Peyer's patch (tissue), 4 donors: ENCODE measurements around the gene CTSL. TPM values are rescaled to one million over a fixed set of nuclear protein-coding genes. Genes with fewer than 3 reads are reported as not detected.

Experiments
- DNase-seq, 3 donors: peaks; one replicate each; pipeline ENCODE4 v3.0.0-alpha.2; 2017 to 2019
- H3K27ac ChIP-seq, 4 donors: fragments of 200-600 bp; sonication (generic); one replicate each; pipeline ENCODE4 v1.5.1; 2016 to 2019
- H3K27me3 ChIP-seq, 2 donors: fragments of 200-600 bp; sonication (generic); one replicate each; pipeline ENCODE4 v1.5.1; 2019
- H3K36me3 ChIP-seq, 3 donors: fragments of 200-600 bp; sonication (generic); one replicate each; pipeline ENCODE4 v1.5.1; 2016 to 2019
- H3K4me1 ChIP-seq, 4 donors: fragments of 200-600 bp; sonication (generic); one replicate each; pipeline ENCODE4 v1.5.1; 2016 to 2019
- H3K4me3 ChIP-seq, 4 donors: fragments of 200-600 bp; sonication (generic); 1 replicate in 3 of 4; 2 replicates in 1 of 4; pipeline ENCODE4 v1.5.1; 2016 to 2019; ENCODE audit warnings: mild to moderate bottlenecking in 1 of 4
- H3K9me3 ChIP-seq, 4 donors: fragments of 200-600 bp; sonication (generic); one replicate each; pipeline ENCODE4 v1.5.1; 2016 to 2019; ENCODE audit warnings: mild to moderate bottlenecking in 1 of 4
- POLR2A ChIP-seq, 2 donors: fragments of 450-650 bp; IDR thresholded peaks; one replicate each; pipeline ENCODE4 v1.5.1; 2017; ENCODE audit warnings: antibody characterized with exemption in 2 of 2, mild to moderate bottlenecking in 2 of 2, moderate library complexity in 2 of 2
- total RNA-seq, 4 donors: library from RNA; depleted of rRNA; stranded (reverse); fragments of >200 nt; gene quantifications; one replicate each; pipeline ENCODE4 v1.1.0, GENCODE V29; 2016
- TF ChIP-seq, protein P1 (sequence below), 6 experiments: fragments of 450-650 bp in 4 of 6; fragments of 200-600 bp in 2 of 6; sonication (generic) in 1 of 6; IDR thresholded peaks; one replicate each; pipeline ENCODE4 v1.5.1; 2017 to 2019; ENCODE audit warnings: antibody characterized with exemption in 6 of 6, mild to moderate bottlenecking in 3 of 6, moderate library complexity in 1 of 6

CTSL gene
- total RNA-seq, 4 donors from 2014 or later: 14.3 to 23.5 (median 19.6) TPM

- Histone ChIP-seq H3K27ac (no peak overlapping the region), H3K4me3 (no peak overlapping the region), H3K27me3 (no peaks in the 10 kb centered on the region), H3K4me1 (no peaks in the 10 kb centered on the region), H3K36me3 (no peaks in the 10 kb centered on the region), H3K9me3 (no peaks in the 10 kb centered on the region)
- DNase-seq: no peak
- TF ChIP-seq, protein P1, sequence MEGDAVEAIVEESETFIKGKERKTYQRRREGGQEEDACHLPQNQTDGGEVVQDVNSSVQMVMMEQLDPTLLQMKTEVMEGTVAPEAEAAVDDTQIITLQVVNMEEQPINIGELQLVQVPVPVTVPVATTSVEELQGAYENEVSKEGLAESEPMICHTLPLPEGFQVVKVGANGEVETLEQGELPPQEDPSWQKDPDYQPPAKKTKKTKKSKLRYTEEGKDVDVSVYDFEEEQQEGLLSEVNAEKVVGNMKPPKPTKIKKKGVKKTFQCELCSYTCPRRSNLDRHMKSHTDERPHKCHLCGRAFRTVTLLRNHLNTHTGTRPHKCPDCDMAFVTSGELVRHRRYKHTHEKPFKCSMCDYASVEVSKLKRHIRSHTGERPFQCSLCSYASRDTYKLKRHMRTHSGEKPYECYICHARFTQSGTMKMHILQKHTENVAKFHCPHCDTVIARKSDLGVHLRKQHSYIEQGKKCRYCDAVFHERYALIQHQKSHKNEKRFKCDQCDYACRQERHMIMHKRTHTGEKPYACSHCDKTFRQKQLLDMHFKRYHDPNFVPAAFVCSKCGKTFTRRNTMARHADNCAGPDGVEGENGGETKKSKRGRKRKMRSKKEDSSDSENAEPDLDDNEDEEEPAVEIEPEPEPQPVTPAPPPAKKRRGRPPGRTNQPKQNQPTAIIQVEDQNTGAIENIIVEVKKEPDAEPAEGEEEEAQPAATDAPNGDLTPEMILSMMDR (IDR thresholded peaks at IDR 0.05): no peak
Observed at GRCh38 chr9:87718231-87718630, 7.7 kb upstream of the CTSL start.

DNA sequence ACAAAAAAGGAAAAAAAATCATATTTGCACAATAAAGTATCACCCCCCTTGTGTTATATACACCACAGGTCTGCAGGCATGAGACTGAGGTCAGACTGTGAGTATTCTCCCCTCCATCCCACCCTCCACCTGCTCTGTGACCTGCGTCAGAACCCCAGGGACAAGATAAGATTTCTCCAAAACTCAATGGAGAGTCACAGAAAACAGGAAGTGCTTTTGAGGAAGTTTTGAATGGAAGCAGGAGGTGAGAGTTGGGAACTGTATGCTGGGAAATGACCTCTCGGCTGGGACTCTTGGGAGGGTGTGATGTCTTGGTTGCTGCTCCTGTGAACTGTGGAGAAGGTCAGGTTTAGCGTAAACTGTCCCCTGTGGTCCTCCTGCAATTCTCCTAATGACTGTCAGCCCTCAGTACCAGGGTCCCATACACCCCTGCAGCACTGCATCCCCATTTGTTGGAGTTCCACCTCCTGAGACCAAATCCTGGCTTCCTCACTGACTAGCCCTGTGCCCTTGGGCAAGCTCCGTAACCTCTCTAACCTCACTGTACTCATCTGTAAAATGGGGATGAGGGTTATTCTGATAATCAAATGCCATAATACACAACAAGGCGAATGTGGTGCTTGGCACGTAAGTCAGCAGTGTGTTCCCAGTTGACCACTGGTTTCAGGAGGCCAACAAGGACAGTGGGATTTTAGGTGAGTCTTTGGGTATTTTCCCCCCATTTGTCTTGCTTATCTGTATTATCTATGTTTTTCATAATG, 6.9 kb upstream of the CTSL start:
- Histone ChIP-seq H3K4me1 (no peaks in the 10 kb centered on the region), H3K36me3 (no peaks in the 10 kb centered on the region), H3K4me3 (no peak overlapping the region), H3K9me3 (no peaks in the 10 kb centered on the region), H3K27ac (no peak overlapping the region), H3K27me3 (no peaks in the 10 kb centered on the region)
- DNase-seq: no peak
- TF ChIP-seq POLR2A (IDR thresholded peaks at IDR 0.05): no peak
- TF ChIP-seq, protein P1 (IDR thresholded peaks at IDR 0.05): no peak

- TF ChIP-seq, protein P1 (IDR thresholded peaks at IDR 0.05): no peak
- no peak for TF ChIP-seq POLR2A (IDR thresholded peaks at IDR 0.05)
Observed at GRCh38 chr9:87720173-87720572, 5.7 kb upstream of the CTSL start.

GRCh38 chr9:87722393-87723088, 3.4 kb upstream of the CTSL start:
- H3K27me3 ChIP-seq: no peaks in the 10 kb centered on the region
- no peak for TF ChIP-seq POLR2A (IDR thresholded peaks at IDR 0.05)
- TF ChIP-seq, protein P1 (IDR thresholded peaks at IDR 0.05): no peak
- no peaks in the 10 kb centered on the region for H3K36me3 ChIP-seq
- no peaks in the 10 kb centered on the region for H3K9me3 ChIP-seq
- no peak for DNase-seq
- peak overlapping the region in 1 of 4 donors; percentile 2 for H3K27ac ChIP-seq
- no peak overlapping the region for H3K4me3 ChIP-seq
- H3K4me1 ChIP-seq: peaks cover 0 to 12% (median 0%) of the 10 kb centered on the region in 4 donors

More at GRCh38 chr9:87720173-87720572, 5.7 kb upstream of the CTSL start:
- Histone ChIP-seq H3K4me3 (no peak overlapping the region), H3K4me1 (no peaks in the 10 kb centered on the region), H3K9me3 (no peaks in the 10 kb centered on the region), H3K27me3 (no peaks in the 10 kb centered on the region), H3K27ac (no peak overlapping the region), H3K36me3 (no peaks in the 10 kb centered on the region)
- no peak for DNase-seq

DNA sequence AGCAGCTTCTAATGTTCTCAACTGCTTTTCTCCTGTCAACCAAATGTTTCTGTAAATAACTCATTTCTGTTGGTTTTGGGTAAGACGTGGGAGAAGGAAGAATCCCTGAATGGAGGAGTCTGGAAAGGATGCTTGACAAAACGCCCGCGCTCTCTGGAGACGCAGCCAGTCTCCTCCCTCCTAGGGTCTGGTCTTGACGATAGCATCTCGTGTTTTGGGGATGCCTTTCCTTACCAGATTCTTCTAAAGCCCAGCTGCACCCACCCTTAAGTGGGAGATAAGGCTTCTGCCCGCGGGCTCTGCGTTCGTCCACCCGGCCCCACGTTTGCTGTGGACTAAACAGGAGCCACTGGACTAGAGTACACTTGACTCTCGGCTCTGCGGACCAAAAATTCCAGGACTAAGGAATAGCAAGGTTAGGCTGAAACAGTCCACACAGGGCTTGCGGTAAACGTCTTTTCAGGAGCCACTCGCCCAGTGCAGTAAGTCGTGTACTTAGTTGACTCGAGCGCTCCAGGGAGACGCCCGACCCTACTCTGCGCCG, 491 bp upstream of the CTSL start:
- H3K9me3 ChIP-seq: no peaks in the 10 kb centered on the region
- H3K36me3 ChIP-seq: peaks cover 0 to 6% (median 0%) of the 10 kb centered on the region in 3 donors
- no peak for TF ChIP-seq POLR2A (IDR thresholded peaks at IDR 0.05)
- TF ChIP-seq, protein P1 (IDR thresholded peaks at IDR 0.05): no peak
- H3K27me3 ChIP-seq: no peaks in the 10 kb centered on the region
- peak overlapping the region; percentile 62 to 93 (median 82) for H3K27ac ChIP-seq
- peak overlapping the region; percentile 36 to 74 (median 58) for H3K4me3 ChIP-seq
- no peak for DNase-seq
- peaks cover 0 to 18% (median 0%) of the 10 kb centered on the region in 4 donors for H3K4me1 ChIP-seq
